Mononuclear cell (primary cell): ENCODE results near the gene GPR153. TPM values are rescaled to one million over a fixed set of nuclear protein-coding genes. Genes with fewer than 3 reads are reported as not detected.

Experiments used
- H3K27me3 ChIP-seq: 2 replicates; pipeline ENCODE4 v1.6.0; 2011; ENCODE audit warnings: low read length, control low read depth; ENCODE audit not compliant: insufficient read depth
- H3K4me1 ChIP-seq: 2 replicates; pipeline ENCODE4 v1.5.1; 2011; ENCODE audit warnings: mild to moderate bottlenecking, low read length, control low read depth; ENCODE audit not compliant: insufficient read depth
- H3K4me3 ChIP-seq: 2 replicates; pipeline ENCODE4 v1.5.1; 2011; ENCODE audit warnings: mild to moderate bottlenecking, low read length, moderate library complexity
- H3K9me3 ChIP-seq: 2 replicates; pipeline ENCODE4 v1.5.1; 2011; ENCODE audit warnings: low read depth, mild to moderate bottlenecking, control low read depth, low read length
- total RNA-seq: library from RNA; depleted of rRNA; stranded (reverse); fragments of >200 nt; gene quantifications from one replicate; pipeline ENCODE4 v1.2.3, GENCODE V29; 2012

The GPR153 gene
- total RNA-seq, 1 donor: 0.84 TPM

GRCh38 chr1:6200188-6200809 is 60.6 kb downstream of the GPR153 start:
- Histone ChIP-seq H3K4me3 (peak overlapping the region; percentile 87), H3K27me3 (peaks cover 6% of the 10 kb centered on the region), H3K9me3 (no peaks in the 10 kb centered on the region), H3K4me1 (peaks cover 38% of the 10 kb centered on the region)

- H3K4me1 ChIP-seq: peaks cover 32% of the 10 kb centered on the region
- peak within 1 kb of the TSS; percentile 87 for H3K4me3 ChIP-seq
- no peaks in the 10 kb centered on the region for H3K9me3 ChIP-seq
These were observed 61.4 kb downstream of the GPR153 start, which contains the start of gene RPL22 for GRCh38 chr1:6199298-6200187. TSS of gene RPL22 (minus strand) at chr1:6199595. CDS start at chr1:6199573, 22 bp downstream.

DNA sequence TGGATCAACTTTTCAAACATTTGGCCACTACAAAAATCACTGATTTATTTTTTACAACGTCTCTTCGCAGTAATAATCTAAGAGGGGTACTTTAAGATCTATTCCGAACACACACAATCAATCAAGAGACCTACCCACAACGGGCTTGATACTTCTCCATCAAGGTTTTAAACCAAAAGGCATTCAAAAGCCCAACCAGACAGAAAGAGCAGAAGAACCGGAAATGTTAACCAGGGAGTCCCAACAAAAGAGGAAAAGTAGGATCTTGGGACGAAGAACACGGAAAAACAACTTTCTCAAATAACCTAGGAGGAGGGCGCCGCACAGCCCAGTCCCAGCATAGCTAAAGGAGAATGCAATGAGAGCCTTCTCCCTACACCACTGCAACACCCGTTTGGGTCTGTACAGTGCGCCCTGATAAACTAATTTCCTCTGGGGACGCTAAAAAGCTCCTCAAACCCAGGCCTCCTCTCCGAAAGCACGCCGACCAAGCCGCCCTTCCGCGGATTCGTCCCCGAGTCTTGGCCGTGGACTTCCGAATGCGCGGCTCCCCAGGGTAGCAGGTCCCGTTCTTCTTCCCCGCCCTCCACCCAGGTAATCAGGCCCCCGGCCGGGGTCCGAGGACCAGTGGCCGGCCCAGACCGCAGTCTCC is 62.1 kb downstream of the GPR153 start:
- H3K4me3 ChIP-seq: peak overlapping the region; percentile 87
- H3K9me3 ChIP-seq: no peaks in the 10 kb centered on the region

More at GRCh38 chr1:6199298-6200187, 61.4 kb downstream of the GPR153 start, which contains the start of gene RPL22:
- no peaks in the 10 kb centered on the region for H3K27me3 ChIP-seq

DNA sequence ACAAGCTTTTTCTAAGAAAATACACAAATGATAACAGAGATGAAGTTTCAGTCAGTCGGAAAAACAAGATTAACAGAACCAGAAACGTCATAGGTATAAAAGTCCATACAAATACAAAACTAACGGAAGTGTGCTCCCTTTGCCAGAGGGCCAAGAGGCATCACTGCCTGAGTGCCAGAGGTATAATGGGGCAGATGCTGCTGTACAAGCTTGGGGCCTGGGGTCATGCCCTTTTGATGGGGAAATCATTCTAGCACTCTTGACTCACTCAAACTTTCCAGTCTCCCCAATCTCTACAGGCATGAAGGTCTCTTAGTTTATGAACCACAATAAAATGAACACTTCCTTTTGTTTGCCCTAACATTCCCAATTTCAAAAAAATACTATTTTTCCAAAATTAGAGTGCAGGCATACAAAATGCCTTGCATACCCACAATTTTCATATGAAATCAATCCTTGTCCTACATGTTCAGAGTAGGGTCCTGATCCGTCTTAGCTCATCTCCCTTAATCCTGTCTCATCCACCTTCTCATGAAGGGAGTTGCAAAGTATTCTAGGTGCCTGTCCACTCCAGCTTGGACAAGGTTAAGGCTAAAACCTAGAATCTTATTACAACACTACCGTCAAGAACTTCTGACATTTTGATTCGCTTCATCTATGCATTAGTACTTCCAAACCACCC is 63.0 kb downstream of the GPR153 start:
- Histone ChIP-seq H3K4me3 (no peak overlapping the region), H3K9me3 (no peaks in the 10 kb centered on the region), H3K4me1 (peaks cover 32% of the 10 kb centered on the region), H3K27me3 (no peaks in the 10 kb centered on the region)

More for the DNA sequence above, 62.1 kb downstream of the GPR153 start:
- H3K27me3 ChIP-seq: no peaks in the 10 kb centered on the region
- peaks cover 32% of the 10 kb centered on the region for H3K4me1 ChIP-seq

Other genes starting within 250 kb of the GPR153 start
- 66.3 TPM for gene KCNAB2, start 215.2 kb downstream of the GPR153 start, total RNA-seq
- under 0.01 TPM for gene CHD5, start 80.8 kb downstream of the GPR153 start, total RNA-seq
- 224 TPM for gene RPL22, start 61.5 kb downstream of the GPR153 start, total RNA-seq
- 2.1 TPM for gene RNF207, start 55.0 kb downstream of the GPR153 start, total RNA-seq
- gene ICMT, start 25.1 kb downstream of the GPR153 start, total RNA-seq: 6.3 TPM
- gene HES3, start 16.9 kb downstream of the GPR153 start, total RNA-seq: not detected
- 2.1 TPM for gene ACOT7, start 132.7 kb upstream of the GPR153 start, total RNA-seq
- gene HES2, start 158.8 kb upstream of the GPR153 start, total RNA-seq: not detected
- 0.52 TPM for gene ESPN, start 163.7 kb upstream of the GPR153 start, total RNA-seq
- gene TNFRSF25, start 205.1 kb upstream of the GPR153 start, total RNA-seq: 60.7 TPM
- gene PLEKHG5, start 230.6 kb upstream of the GPR153 start, total RNA-seq: 2.1 TPM